ENCODE results near the gene HNF1B.

The HNF1B gene

GRCh38 chr17:37711113-37711512 lies 33.7 kb downstream of the HNF1B start:
- H3K27me3 ChIP-seq (ENCODE audit: control insufficient read depth, insufficient read depth, low read length) = peaks cover 5% of the 10 kb centered on the region
- H3K4me1 ChIP-seq (ENCODE audit: control insufficient read depth, insufficient read depth, low read length) = peaks cover 6% of the 10 kb centered on the region
- H3K36me3 ChIP-seq (ENCODE audit: control insufficient read depth, insufficient read depth, low read length) = no peaks in the 10 kb centered on the region
- no peak overlapping the region for H3K4me3 ChIP-seq (ENCODE audit: low read depth, low read length)
- no peak overlapping the region for H3K9ac ChIP-seq (ENCODE audit: low read depth, low read length)
- no peaks in the 10 kb centered on the region for H3K9me3 ChIP-seq (ENCODE audit: control insufficient read depth, insufficient read depth, low read length)

GRCh38 chr17:37710344-37710886 lies 34.4 kb downstream of the HNF1B start:
- Histone ChIP-seq H3K4me3 (ENCODE audit: low read depth, low read length) (no peak overlapping the region), H3K36me3 (ENCODE audit: control insufficient read depth, insufficient read depth, low read length) (no peaks in the 10 kb centered on the region), H3K4me1 (ENCODE audit: control insufficient read depth, insufficient read depth, low read length) (peaks cover 6% of the 10 kb centered on the region), H3K27me3 (ENCODE audit: control insufficient read depth, insufficient read depth, low read length) (peaks cover 5% of the 10 kb centered on the region), H3K9me3 (ENCODE audit: control insufficient read depth, insufficient read depth, low read length) (no peaks in the 10 kb centered on the region), H3K9ac (ENCODE audit: low read depth, low read length) (no peak overlapping the region)

GRCh38 chr17:37708616-37709212 lies 36.1 kb downstream of the HNF1B start:
- Histone ChIP-seq H3K4me1 (ENCODE audit: control insufficient read depth, insufficient read depth, low read length) (peaks cover 3% of the 10 kb centered on the region), H3K36me3 (ENCODE audit: control insufficient read depth, insufficient read depth, low read length) (no peaks in the 10 kb centered on the region), H3K27me3 (ENCODE audit: control insufficient read depth, insufficient read depth, low read length) (peaks cover 5% of the 10 kb centered on the region), H3K9ac (ENCODE audit: low read depth, low read length) (no peak overlapping the region), H3K4me3 (ENCODE audit: low read depth, low read length) (no peak overlapping the region), H3K9me3 (ENCODE audit: control insufficient read depth, insufficient read depth, low read length) (no peaks in the 10 kb centered on the region)

- H3K4me3 ChIP-seq (ENCODE audit: low read depth, low read length) = no peak overlapping the region
- H3K4me1 ChIP-seq (ENCODE audit: control insufficient read depth, insufficient read depth, low read length) = peaks cover 3% of the 10 kb centered on the region
- no peak overlapping the region for H3K9ac ChIP-seq (ENCODE audit: low read depth, low read length)
- no peaks in the 10 kb centered on the region for H3K9me3 ChIP-seq (ENCODE audit: control insufficient read depth, insufficient read depth, low read length)
- H3K27me3 ChIP-seq (ENCODE audit: control insufficient read depth, insufficient read depth, low read length) = peaks cover 5% of the 10 kb centered on the region
- no peaks in the 10 kb centered on the region for H3K36me3 ChIP-seq (ENCODE audit: control insufficient read depth, insufficient read depth, low read length)
Observed at GRCh38 chr17:37708008-37708615, 36.7 kb downstream of the HNF1B start.

GRCh38 chr17:37706446-37706845 lies 38.4 kb downstream of the HNF1B start:
- Histone ChIP-seq H3K27me3 (ENCODE audit: control insufficient read depth, insufficient read depth, low read length) (peaks cover 5% of the 10 kb centered on the region), H3K36me3 (ENCODE audit: control insufficient read depth, insufficient read depth, low read length) (no peaks in the 10 kb centered on the region), H3K9ac (ENCODE audit: low read depth, low read length) (no peak overlapping the region), H3K4me3 (ENCODE audit: low read depth, low read length) (no peak overlapping the region), H3K4me1 (ENCODE audit: control insufficient read depth, insufficient read depth, low read length) (peaks cover 3% of the 10 kb centered on the region), H3K9me3 (ENCODE audit: control insufficient read depth, insufficient read depth, low read length) (no peaks in the 10 kb centered on the region)

- H3K9me3 ChIP-seq (ENCODE audit: control insufficient read depth, insufficient read depth, low read length) = no peaks in the 10 kb centered on the region
- peaks cover 3% of the 10 kb centered on the region for H3K27me3 ChIP-seq (ENCODE audit: control insufficient read depth, insufficient read depth, low read length)
- H3K9ac ChIP-seq (ENCODE audit: low read depth, low read length) = no peak overlapping the region
- H3K4me3 ChIP-seq (ENCODE audit: low read depth, low read length) = no peak overlapping the region
- no peaks in the 10 kb centered on the region for H3K36me3 ChIP-seq (ENCODE audit: control insufficient read depth, insufficient read depth, low read length)
- no peaks in the 10 kb centered on the region for H3K4me1 ChIP-seq (ENCODE audit: control insufficient read depth, insufficient read depth, low read length)
Observed at GRCh38 chr17:37702598-37702997, 42.3 kb downstream of the HNF1B start.

GRCh38 chr17:37701496-37701898 lies 43.4 kb downstream of the HNF1B start:
- H3K27me3 ChIP-seq (ENCODE audit: control insufficient read depth, insufficient read depth, low read length) = peaks cover 3% of the 10 kb centered on the region
- H3K4me1 ChIP-seq (ENCODE audit: control insufficient read depth, insufficient read depth, low read length) = no peaks in the 10 kb centered on the region
- no peak overlapping the region for H3K9ac ChIP-seq (ENCODE audit: low read depth, low read length)
- no peaks in the 10 kb centered on the region for H3K9me3 ChIP-seq (ENCODE audit: control insufficient read depth, insufficient read depth, low read length)
- no peak overlapping the region for H3K4me3 ChIP-seq (ENCODE audit: low read depth, low read length)
- no peaks in the 10 kb centered on the region for H3K36me3 ChIP-seq (ENCODE audit: control insufficient read depth, insufficient read depth, low read length)

GRCh38 chr17:37700881-37701280 lies 44.0 kb downstream of the HNF1B start:
- H3K4me3 ChIP-seq (ENCODE audit: low read depth, low read length) = no peak overlapping the region
- no peak overlapping the region for H3K9ac ChIP-seq (ENCODE audit: low read depth, low read length)
- H3K9me3 ChIP-seq (ENCODE audit: control insufficient read depth, insufficient read depth, low read length) = no peaks in the 10 kb centered on the region
- H3K4me1 ChIP-seq (ENCODE audit: control insufficient read depth, insufficient read depth, low read length) = no peaks in the 10 kb centered on the region
- no peaks in the 10 kb centered on the region for H3K36me3 ChIP-seq (ENCODE audit: control insufficient read depth, insufficient read depth, low read length)
- peaks cover 3% of the 10 kb centered on the region for H3K27me3 ChIP-seq (ENCODE audit: control insufficient read depth, insufficient read depth, low read length)

GRCh38 chr17:37699285-37699973 lies 45.4 kb downstream of the HNF1B start:
- Histone ChIP-seq H3K36me3 (ENCODE audit: control insufficient read depth, insufficient read depth, low read length) (no peaks in the 10 kb centered on the region), H3K27me3 (ENCODE audit: control insufficient read depth, insufficient read depth, low read length) (peaks cover 3% of the 10 kb centered on the region), H3K4me1 (ENCODE audit: control insufficient read depth, insufficient read depth, low read length) (no peaks in the 10 kb centered on the region), H3K4me3 (ENCODE audit: low read depth, low read length) (no peak overlapping the region), H3K9me3 (ENCODE audit: control insufficient read depth, insufficient read depth, low read length) (no peaks in the 10 kb centered on the region), H3K9ac (ENCODE audit: low read depth, low read length) (no peak overlapping the region)

GRCh38 chr17:37698911-37699255 lies 46.0 kb downstream of the HNF1B start:
- Histone ChIP-seq H3K4me1 (ENCODE audit: control insufficient read depth, insufficient read depth, low read length) (no peaks in the 10 kb centered on the region), H3K9me3 (ENCODE audit: control insufficient read depth, insufficient read depth, low read length) (no peaks in the 10 kb centered on the region), H3K36me3 (ENCODE audit: control insufficient read depth, insufficient read depth, low read length) (no peaks in the 10 kb centered on the region), H3K9ac (ENCODE audit: low read depth, low read length) (no peak overlapping the region), H3K27me3 (ENCODE audit: control insufficient read depth, insufficient read depth, low read length) (peaks cover 3% of the 10 kb centered on the region), H3K4me3 (ENCODE audit: low read depth, low read length) (no peak overlapping the region)

GRCh38 chr17:37698132-37698910 lies 46.5 kb downstream of the HNF1B start:
- Histone ChIP-seq H3K4me1 (ENCODE audit: control insufficient read depth, insufficient read depth, low read length) (no peaks in the 10 kb centered on the region), H3K27me3 (ENCODE audit: control insufficient read depth, insufficient read depth, low read length) (peaks cover 3% of the 10 kb centered on the region), H3K9ac (ENCODE audit: low read depth, low read length) (no peak overlapping the region), H3K9me3 (ENCODE audit: control insufficient read depth, insufficient read depth, low read length) (no peaks in the 10 kb centered on the region), H3K4me3 (ENCODE audit: low read depth, low read length) (no peak overlapping the region), H3K36me3 (ENCODE audit: control insufficient read depth, insufficient read depth, low read length) (no peaks in the 10 kb centered on the region)

Measured in iPS-15b (cell line).